Superior temporal gyrus (tissue), 1 donor: ENCODE measurements around the gene MYOZ2.
"Not testable (repeated sequence)": the region's sequence is repeated elsewhere in the genome, so short reads cannot be mapped to it uniquely, and the experiment has no call there.

Experiments
- DNase-seq: peaks from one replicate; pipeline ENCODE4 v3.0.0-alpha.2; 2016; ENCODE audit errors: extremely low spot score

MYOZ2 gene

DNA sequence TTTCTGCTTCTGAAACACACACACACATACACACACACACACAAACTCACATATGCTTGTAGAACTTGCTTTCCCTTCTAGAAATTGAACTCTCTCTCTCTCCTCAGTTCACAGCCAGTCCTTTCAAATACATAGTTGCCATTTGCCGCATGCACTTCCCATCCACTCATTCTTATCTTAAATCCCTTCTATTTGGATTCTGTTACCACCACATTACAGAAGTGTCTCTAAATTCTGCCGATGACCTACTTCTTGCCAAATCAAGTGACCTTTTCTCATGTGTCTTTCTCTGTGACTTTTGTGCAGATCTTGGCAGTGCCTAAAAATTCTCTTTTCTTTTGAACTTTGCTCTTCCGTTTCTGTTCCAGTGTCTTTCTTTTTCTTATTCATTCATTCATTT lies 7.5 kb upstream of the MYOZ2 start:
- DNase-seq = no peak

DNA sequence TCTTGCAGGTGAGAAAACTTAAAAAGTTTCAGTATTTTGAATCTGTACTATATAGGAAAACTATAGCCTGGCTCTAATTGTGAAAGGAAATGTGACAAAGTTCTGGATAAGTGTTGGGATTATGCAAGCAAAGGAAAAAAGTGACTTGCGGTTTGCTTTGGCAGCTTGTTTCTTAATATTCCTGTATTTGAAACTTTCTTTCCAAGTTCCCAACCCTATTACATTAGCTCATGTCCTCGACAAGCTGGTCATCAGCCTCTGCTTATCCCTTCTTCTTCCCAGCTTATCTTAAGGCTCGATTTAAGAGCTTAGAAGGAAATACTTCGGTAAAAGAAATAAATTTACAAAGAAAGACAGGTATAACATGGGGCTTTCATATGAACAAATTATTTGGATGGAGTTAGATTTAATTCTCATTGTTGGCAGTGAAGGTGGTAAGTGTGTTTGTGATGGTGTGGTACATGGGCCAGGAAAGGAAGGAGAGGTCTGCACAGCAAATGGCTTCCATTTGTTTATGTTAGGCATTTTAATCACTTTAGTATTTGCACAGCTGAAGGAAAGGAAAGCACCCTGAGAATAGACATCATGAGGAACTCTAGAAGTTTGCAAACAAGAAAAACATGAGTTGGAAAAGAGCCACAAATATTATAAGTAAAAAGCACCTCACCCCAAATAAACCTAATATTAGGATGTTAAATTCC lies 5.1 kb upstream of the MYOZ2 start:
- DNase-seq = no peak

DNA sequence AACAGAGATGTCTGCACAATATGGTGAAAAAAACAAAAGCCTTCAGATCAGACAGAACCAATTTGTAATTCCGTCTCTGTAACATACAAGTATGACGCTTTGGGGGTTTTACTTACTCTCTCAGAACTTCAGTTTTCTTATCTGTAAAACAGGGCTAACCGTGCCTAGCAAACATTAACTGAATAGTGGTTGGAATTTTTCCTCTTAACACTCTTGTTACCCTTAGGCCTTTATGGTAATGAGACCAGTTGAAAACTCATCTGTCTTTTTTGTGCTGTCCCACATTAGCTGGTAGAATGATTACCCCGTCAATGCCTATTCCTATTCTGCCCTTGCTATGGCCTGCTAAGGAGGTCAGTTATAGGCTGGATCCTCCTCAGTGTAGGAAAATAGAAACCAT lies 4.5 kb upstream of the MYOZ2 start:
- DNase-seq = no peak

- no peak for DNase-seq
Observed at GRCh38 chr4:119132306-119132705, 3.3 kb upstream of the MYOZ2 start.

DNA sequence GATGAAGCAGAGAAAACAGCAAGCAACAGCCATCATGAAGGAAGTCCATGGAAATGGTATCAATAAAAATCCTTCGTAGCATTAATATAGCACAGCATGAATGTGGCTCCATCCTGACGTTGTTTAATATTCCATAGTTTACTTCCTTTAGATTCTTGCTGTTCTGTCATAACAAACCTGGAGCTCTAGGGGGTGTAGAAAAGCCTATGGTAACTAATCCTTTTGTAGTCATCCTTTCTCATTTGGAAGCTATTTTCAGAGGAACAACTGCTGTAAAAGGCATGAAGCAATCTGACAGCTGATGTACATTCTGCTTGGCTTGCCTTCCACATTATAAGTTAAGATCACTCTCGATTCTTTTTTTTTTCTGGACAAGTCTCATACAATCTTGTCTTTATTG lies 914 bp downstream of the MYOZ2 start:
- DNase-seq = no peak

DNA sequence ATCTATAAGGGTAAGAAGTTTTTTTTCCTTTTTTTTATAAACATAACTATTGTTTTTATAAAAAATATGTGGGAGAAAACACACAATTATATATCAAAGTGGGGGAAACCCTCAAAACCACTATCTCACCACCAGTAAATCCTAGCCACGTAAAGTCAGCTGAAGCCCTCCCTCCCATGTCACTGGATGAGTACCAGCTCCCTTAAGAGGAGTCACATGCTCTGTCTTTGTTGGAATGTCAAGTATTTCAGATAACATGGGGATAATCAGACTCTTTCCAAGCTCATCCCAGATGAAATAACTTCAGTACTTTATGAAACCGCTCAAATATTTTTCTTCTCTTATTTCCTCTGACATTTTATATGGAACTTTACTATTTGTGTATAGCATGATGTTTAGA lies 2.4 kb downstream of the MYOZ2 start:
- DNase-seq = no peak

DNA sequence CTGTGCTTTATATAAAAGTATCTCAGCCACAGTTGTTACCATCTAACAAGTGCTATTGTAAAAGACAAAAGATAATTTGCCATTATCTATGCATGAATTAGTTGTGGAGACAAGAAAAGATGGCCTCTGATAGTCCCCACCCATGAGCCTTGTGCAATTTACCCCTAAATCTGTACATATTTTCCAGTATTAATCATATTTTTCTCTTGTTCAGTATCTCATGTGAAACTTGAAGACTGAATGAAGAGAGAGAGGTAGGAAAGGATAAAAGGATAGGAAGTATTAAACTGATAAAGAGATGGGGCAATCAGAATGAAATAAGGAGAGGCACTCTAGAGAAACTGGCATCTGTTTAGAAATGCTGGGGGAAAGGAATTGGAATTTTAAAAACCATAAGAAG lies 3.7 kb downstream of the MYOZ2 start:
- DNase-seq = no peak

GRCh38 chr4:119139822-119140252 lies 4.2 kb downstream of the MYOZ2 start:
- no peak for DNase-seq

DNA sequence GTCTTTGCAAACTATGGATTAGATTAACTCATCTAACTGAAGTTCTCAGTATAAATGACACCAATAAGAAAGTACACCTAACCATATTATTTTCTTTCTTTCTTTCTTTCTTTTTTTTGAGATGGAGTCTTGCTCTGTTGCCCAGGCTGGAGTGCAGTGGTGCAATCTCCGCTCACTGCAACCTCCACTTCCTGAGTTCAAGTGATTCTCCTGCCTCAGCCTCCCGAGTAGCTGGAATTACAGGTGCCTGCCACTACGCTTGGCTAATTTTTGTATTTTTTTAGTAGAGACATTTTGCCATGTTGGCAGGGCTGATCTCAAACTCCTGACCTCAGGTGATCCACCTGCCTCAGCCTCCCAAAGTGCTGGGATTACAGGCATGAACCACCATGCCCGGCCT lies 5.7 kb downstream of the MYOZ2 start:
- not testable (repeated sequence) for DNase-seq

DNA sequence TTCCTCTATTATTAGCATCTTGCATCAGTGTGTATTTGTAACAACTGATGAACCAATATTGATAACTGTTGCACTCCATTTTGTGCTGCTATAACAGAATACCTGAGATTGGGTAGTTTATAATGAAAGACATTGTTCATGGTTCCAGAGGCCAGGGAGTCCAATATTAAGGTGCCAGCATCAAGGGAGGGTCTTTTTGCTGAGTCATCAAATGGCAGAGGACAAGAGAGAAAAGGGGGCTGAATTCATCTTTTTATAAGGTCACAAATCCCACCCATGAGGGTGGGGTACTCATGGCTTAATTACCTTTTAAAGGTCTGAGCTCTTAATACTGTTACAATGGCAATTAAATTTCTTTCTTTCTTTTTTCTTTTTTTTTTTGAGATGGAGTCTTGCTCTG lies 7.2 kb downstream of the MYOZ2 start:
- no peak for DNase-seq

DNA sequence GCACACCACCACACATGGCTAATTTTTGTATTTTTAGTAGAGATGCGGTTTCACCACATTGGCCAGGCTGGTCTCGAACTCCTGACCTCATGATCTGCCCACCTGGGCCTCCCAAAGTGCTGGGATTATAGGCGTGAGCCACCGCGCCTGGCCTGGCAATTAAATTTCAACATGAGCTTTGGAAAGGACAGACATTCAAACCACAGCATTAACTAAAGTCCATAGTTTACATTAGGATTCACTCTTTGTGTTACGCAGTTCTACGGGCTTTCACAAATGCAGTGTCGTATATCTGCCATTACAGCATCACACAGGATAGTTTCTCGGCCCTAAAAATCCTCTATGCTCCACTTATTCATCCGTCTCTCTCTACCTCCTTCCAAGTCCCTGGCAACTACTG lies 7.7 kb downstream of the MYOZ2 start:
- not testable (repeated sequence) for DNase-seq

DNA sequence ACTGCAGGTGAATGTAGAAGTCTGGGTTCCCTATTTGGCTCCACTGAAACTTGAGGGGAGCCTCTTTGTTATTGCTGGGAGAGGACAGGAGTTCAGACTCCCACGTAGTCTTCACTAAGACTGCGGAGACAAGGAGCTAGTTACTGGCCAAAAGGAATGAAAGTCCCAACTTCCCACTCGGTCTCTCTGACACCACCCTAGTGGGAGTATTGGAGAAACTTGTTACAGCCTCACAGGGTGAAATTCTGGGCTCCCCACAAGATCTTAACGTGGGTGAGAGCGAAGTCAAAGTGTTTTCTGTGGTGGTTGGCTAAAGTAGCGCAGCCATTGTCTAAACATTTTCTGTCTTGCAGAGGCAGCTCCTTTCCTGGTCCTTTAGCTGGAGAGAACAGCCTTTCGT lies 13.5 kb downstream of the MYOZ2 start:
- DNase-seq = no peak

DNA sequence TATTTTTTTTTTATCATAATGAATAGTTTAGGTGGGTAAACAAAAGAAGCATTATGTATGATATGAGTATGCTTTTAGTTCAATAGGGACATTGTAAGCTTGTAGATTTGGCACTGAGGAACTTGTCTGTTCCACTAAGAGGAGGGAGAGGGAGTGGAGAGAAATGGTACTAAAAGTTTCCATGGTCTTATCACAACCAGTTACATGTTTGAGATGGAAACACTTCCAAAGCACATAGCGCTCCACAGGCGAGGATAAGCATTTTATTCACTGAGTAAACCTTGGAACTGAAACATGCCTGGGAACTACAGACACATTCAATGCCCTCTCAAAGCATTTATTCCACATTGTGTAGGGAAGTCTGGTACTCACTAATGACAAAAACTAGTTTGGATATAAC lies 15.5 kb downstream of the MYOZ2 start:
- DNase-seq = no peak

DNA sequence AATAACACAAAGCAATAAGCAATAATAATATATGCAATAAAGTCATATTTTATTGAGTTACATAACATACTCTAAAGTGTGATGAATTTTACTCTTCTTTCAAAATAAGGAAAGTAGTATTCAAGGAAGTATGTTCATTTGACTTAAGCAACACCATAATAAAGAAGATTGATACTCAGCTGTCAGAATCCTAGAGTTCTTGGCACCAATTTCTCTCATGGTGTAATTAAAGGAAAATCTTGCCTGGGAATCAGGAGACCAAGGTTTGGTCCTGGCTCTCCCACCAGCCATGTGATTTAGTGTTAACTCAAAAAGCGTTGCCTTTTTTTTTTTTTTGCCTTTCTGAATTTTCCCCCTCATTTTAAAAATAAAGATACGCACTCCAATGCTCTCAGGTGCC lies 17.1 kb downstream of the MYOZ2 start:
- DNase-seq = no peak

DNA sequence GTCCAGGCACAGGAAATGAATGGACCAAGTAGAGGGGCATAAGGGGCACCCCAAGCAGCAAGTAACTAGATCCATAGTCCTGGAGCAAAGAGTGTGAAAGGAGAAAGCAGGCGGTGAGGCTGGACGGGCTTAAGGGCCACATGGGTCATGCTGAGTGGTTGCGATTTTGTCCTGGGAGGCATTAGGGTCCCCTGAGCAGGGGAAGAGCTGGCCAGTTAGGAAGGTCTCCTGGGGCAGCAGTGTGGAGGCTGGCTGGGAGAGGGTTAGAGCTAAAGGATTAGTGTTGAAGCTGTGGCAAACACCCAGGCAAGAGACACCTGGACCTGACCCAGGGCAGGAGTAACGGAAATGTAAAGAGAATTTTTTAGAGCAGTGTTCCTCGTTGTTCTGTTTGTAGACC lies 26.5 kb downstream of the MYOZ2 start:
- no peak for DNase-seq

- DNase-seq = no peak
Observed at GRCh38 chr4:119165767-119166166, 30.1 kb downstream of the MYOZ2 start.

GRCh38 chr4:119170195-119170594 lies 34.6 kb downstream of the MYOZ2 start:
- no peak for DNase-seq

GRCh38 chr4:119172223-119172622 lies 36.6 kb downstream of the MYOZ2 start:
- no peak for DNase-seq

- not testable (repeated sequence) for DNase-seq
Observed at GRCh38 chr4:119173729-119174361, 38.2 kb downstream of the MYOZ2 start.

DNA sequence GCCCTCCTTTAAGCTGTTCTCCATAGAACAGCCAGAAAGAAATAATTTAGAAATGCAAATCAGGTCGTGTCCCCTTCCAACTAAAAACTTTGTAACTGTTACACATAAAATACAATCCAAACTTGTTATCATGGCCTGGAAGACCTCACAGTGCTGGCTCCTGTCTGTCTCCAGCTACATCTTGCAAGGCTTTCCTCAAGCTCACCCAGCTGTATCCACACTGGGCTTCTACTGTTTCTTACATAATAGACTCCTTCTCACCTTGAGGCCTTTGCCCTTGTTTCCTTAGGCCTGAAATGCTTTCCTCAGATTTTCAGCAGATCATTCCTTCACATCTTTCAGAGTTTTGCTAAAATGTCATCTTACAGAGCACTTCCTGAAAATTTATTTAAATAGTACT lies 43.4 kb downstream of the MYOZ2 start:
- no peak for DNase-seq

DNA sequence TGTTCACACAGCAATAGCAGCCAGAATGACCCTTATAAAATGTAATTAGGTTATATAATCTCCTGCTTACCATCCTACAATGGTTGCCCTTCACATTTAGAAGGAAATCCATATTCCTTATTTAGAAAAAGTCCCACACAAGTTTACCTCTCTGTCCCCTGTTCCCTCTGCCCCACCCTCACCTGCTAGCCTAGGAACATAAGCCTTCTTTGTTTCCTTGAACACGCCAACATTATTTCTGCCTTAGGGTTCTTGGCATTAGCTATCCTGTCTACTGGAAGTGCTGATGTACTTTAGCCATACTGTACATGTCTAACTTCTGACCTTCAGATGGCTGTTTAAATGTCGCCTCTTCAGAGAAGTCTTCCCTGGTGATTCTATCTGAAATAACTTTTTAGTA lies 48.5 kb downstream of the MYOZ2 start:
- no peak for DNase-seq

DNA sequence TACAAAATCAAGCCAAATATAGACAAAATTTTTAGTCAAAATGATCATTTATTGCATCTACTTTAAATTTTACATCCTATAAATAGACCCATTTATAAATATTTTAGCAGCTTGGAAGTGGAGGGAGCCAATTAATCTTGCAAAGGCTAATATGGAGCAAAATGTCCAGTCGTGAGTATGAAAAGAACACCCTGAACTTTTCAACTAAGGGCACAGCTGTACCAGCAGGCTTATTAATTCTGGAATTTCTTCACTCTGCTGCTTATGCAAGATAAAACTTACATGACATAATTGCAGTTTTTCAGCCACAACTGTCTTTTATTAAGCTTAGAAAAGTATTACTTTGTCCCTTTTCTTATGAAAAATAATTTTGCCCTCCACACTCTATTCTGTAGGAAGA lies 54.0 kb downstream of the MYOZ2 start:
- DNase-seq = no peak

DNA sequence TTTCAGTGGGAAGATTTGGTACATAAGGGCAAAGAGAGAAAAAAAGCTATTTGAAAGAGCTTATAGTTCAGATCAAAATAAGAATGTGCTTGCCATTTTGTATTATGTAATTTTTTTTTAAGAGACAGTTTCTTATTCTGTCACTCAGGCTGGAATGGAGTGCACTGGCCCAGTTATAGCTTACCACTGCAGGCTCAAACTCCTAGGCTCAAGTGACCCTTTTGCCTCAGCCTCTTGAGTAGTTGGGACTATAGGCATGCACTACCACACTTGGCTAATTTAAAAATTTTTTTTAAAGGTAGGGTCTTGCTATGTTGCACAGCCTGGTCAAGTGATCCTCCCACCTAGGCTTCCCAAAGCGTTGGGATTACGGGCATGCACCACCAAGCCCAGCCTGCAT lies 54.7 kb downstream of the MYOZ2 start:
- DNase-seq = no peak

DNA sequence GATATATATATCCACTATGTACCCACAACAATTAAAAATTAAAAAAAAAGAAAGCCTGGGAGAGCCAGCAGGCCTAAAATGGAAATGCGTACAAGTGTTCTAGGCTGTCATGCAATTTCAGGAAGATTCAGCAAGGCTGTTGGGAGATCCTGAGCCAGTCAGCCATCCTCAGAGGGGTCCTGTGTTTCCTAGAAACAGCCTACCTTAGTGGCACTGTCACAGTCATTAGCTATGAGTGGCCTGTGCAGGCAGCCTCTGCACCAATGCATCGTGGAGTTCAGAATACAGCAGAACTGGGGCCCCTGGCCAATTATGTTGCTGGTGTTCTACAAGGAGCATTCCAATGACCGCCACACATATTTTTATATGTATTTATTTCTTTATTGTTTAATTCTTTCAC lies 55.9 kb downstream of the MYOZ2 start:
- DNase-seq = no peak
